ENCODE results near the gene PRICKLE1.

- TF ChIP-seq POLR2AphosphoS5 (IDR thresholded peaks at IDR 0.05) = no peak
- no peak for TF ChIP-seq POLR2A (IDR thresholded peaks at IDR 0.05)
- no peak for TF ChIP-seq CTCF (IDR thresholded peaks at IDR 0.05)
Measured at GRCh38 chr12:42504049-42504448, 85.5 kb downstream of the PRICKLE1 start.

Measured in breast epithelium (tissue), 3 donors.